ENCODE measurements around the gene STRN3.

DNA sequence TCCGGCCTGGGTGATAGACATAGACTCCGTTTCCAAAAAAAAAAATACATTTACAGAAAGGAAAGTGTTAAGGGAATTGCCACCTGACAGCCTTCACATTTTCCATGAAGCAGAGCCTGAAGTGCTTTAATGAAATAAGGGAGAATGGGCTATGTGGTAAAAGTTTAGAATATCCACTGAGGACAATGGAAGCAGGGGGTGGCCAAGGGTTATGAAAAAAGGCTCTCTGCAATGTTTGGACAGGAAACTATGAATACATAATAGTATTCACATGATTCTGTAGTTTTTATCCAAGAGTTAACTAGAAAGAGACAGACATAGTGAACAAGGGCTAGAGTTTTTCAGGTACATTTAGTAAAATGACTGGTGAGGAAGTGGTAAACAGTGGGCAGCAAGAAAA is 76.5 kb downstream of the STRN3 start:
- TF ChIP-seq, protein P1, sequence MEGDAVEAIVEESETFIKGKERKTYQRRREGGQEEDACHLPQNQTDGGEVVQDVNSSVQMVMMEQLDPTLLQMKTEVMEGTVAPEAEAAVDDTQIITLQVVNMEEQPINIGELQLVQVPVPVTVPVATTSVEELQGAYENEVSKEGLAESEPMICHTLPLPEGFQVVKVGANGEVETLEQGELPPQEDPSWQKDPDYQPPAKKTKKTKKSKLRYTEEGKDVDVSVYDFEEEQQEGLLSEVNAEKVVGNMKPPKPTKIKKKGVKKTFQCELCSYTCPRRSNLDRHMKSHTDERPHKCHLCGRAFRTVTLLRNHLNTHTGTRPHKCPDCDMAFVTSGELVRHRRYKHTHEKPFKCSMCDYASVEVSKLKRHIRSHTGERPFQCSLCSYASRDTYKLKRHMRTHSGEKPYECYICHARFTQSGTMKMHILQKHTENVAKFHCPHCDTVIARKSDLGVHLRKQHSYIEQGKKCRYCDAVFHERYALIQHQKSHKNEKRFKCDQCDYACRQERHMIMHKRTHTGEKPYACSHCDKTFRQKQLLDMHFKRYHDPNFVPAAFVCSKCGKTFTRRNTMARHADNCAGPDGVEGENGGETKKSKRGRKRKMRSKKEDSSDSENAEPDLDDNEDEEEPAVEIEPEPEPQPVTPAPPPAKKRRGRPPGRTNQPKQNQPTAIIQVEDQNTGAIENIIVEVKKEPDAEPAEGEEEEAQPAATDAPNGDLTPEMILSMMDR (IDR thresholded peaks at IDR 0.05) = no peak
- TF ChIP-seq POLR2A (IDR thresholded peaks at IDR 0.05) = no peak
- no peak for TF ChIP-seq EP300 (IDR thresholded peaks at IDR 0.05)
- no peak for TF ChIP-seq POLR2AphosphoS5 (IDR thresholded peaks at IDR 0.05)

Measured in gastroesophageal sphincter (tissue), 3 donors.